Caki2 (cell line): ENCODE measurements around the gene PSRC1. TPM values are rescaled to one million over a fixed set of nuclear protein-coding genes. Genes with fewer than 3 reads are reported as not detected.
A peak's percentile ranks its signal among the peaks of the same experiment; 100 is the strongest.

Experiments used
- DNase-seq: peaks from one replicate; pipeline ENCODE4 v3.0.0-alpha.2; 2015; ENCODE audit warnings: low read depth
- in situ Hi-C: cut with HindIII; loops from 2 replicates; pipeline ENCODE4 v1.10.0; 2016; ENCODE audit warnings: low sequenced_read_pairs, low pct_unique_long_range_greater_than_20kb, mixed read lengths
- total RNA-seq: library from RNA; depleted of rRNA; stranded (reverse); fragments of >200 nt; shearing (Covaris generic); gene quantifications from 2 replicates; pipeline ENCODE4 v1.2.3, GENCODE V29; 2014; ENCODE audit warnings: low replicate concordance; rRNA removed

PSRC1 gene
- total RNA-seq, 1 experiment from 2014 or later: 27.6 TPM

DNA sequence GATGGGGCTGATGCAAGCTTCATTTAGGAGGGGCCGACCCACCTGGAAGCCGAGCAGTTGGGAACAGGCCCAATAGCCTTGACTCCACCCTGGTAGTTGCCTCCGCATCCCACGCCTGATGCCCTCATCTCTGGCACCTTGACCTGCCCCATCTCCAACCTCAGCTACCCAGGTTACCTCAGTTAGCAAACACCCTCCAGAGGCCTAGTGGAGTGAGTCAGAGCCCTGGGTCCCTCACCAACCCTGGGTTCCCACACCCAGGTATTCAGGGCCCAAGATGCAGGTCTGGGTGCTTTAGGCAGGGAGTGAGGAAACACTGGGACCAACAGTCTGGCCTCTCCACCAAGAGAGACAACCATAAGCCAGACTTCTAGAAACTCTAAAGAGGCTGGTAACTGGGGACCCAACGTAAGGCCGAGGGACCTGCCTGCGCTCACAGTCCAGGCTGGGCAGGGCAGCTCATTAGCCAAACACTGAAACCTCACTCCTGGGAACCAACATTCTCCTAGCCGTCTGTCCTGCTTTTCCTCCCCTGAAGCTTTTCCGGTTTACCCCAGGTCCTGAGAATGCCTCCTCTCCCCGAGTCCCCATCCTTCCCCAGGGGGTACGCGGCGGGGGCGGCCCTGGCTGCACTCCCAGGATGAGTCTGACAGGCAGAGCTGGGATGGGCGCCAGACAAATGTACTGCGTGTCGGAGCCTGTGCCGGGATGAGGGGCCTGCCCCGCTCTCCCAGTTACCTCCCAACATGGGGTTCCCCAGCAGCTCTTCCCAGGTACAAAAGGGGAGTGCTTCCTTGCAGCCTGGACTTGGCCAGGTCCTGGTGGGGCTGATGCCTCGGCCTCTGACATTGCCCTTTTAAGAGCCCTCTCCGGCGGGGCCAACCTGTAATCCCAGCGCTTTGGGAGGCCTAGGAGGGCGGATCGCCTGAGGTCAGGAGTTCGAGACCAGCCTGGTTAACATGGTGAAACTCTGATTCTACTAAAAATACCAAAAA lies 42.5 kb downstream of the PSRC1 start:
- in situ Hi-C loops: no loop called here
- DNase-seq: no peak

DNA sequence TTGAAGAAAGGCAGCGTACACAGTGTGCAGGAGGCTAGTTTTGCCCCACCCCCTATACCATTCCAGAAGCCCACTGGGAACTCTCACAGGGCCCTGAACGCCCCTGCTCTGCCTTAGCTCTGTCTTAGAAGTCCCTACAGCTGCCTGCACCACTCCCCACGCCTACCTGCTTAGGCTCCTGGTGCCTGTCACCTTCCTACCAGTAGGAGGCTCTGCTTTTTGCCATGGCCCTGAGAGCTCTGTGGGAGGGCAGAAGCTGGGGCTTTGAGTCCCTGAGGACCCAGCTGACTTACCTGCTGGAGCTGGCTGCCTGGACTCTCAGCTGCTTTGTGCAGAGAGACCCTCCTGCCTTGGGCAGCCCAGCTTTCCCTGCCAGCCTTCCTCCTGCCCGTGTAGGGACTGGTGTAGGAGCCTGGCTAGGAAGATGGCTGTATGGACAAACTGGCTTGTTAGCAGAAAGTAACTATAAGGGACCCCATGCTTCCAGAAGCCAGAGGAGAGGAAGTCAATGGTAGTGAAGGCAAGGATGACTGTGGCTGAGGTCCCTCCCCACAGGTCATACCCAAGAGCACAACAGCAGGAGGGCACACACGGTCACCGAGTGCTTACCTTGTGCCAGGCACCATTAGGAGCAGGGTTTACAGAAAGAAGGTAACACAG lies 43.4 kb downstream of the PSRC1 start:
- peak; percentile 29 for DNase-seq
- in situ Hi-C loops: no loop called here

DNA sequence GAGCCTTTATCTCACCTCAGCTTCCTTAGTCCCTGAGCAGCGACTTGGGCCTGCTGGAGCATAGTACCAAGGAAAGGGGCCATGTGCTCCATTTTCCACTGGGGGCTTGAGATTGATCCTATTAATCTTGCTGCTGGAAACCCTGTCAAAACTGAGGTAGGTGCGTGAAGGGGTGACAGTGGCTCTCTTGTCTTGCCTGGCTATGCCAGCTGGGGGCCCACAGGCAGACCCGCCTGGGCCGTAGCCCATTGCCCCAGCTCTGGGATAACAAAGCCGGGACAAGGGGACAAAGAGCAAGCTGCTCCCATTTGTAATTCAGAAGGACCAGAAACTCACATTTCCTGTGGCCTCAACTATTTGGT lies 43.9 kb downstream of the PSRC1 start:
- DNase-seq: no peak

GRCh38 chr1:109238382-109238781 lies 44.6 kb downstream of the PSRC1 start:
- in situ Hi-C loops: no loop called here
- DNase-seq: no peak

More for the DNA sequence above, 43.9 kb downstream of the PSRC1 start:
- in situ Hi-C loops: no loop called here

GRCh38 chr1:109237512-109237911 lies 45.4 kb downstream of the PSRC1 start:
- DNase-seq: no peak
- in situ Hi-C loops: no loop called here

GRCh38 chr1:109235137-109235536 lies 47.8 kb downstream of the PSRC1 start:
- no peak for DNase-seq
- in situ Hi-C loops: no loop called here

DNA sequence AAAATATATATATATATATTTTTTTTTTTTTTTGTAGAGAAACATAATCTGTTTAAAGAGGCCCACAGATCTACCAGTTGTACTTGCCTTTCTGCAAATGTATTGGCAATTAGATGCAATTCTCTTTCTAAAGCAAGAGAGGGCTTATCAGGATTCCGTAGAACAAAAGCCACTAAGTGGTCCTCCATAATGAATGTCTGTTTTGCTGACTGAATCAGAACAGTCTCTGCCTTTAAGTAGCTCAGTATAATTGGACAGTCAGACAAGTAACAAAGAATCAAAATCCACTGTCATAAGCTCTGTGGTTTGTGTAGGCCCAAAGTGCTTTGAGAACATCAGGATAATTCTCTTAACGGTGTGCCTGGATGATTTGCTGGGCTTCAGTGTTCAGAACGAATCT lies 51.9 kb downstream of the PSRC1 start:
- DNase-seq: no peak
- in situ Hi-C loops: no loop called here

Other genes starting within 250 kb of the PSRC1 start
- 4.7 and 4.9 TPM in 2 replicates for gene WDR47, start 241.0 kb downstream of the PSRC1 start, total RNA-seq
- 8.9 and 11.9 TPM in 2 replicates for gene TAF13, start 207.1 kb downstream of the PSRC1 start, total RNA-seq
- 12.9 and 15.1 TPM in 2 replicates for gene TMEM167B, start 192.4 kb downstream of the PSRC1 start, total RNA-seq
- 0.88 and 1.7 TPM in 2 replicates for gene ELAPOR1, start 169.0 kb downstream of the PSRC1 start, total RNA-seq
- 133 and 154 TPM in 2 replicates for gene SARS1, start 69.2 kb downstream of the PSRC1 start, total RNA-seq
- 4.6 and 4.8 TPM in 2 replicates for gene CELSR2, start 33.6 kb downstream of the PSRC1 start, total RNA-seq
- gene MYBPHL, start 23.9 kb upstream of the PSRC1 start, total RNA-seq: not detected in 2 replicates
- gene SORT1, start 114.8 kb upstream of the PSRC1 start, total RNA-seq: 9.5 and 11.0 TPM in 2 replicates
- 106 and 108 TPM in 2 replicates for gene PSMA5, start 143.3 kb upstream of the PSRC1 start, total RNA-seq
- gene SYPL2, start 183.4 kb upstream of the PSRC1 start, total RNA-seq: not detected in 2 replicates
- 1.5 and 2.8 TPM in 2 replicates for gene ATXN7L2, start 200.8 kb upstream of the PSRC1 start, total RNA-seq
- gene CYB561D1, start 210.9 kb upstream of the PSRC1 start, total RNA-seq: 0.32 and 1.9 TPM in 2 replicates
- gene AMIGO1, start 226.6 kb upstream of the PSRC1 start, total RNA-seq: 0.51 and 3.4 TPM in 2 replicates